ENCODE data around the gene AQP7. TPM values are rescaled to one million over a fixed set of nuclear protein-coding genes. Genes with fewer than 3 reads are reported as not detected.

The AQP7 gene
- polyA plus RNA-seq, 1 donor from 2014 or later = not detected

- Histone ChIP-seq H3K4me3 (ENCODE audit: low read length) (no peak overlapping the region), H2AFZ (ENCODE audit: low read depth, low read length) (no peak overlapping the region), H3K9me2 (ENCODE audit: insufficient read depth, low read length) (no peaks in the 10 kb centered on the region), H3K36me3 (ENCODE audit: insufficient read depth, low read length) (peaks cover 12% of the 10 kb centered on the region), H4K20me1 (ENCODE audit: insufficient read depth) (no peaks in the 10 kb centered on the region), H3K27me3 (ENCODE audit: insufficient read depth, low read depth, low read length) (no peaks in the 10 kb centered on the region), H3K79me2 (replicated peaks; ENCODE audit: insufficient read depth, low read length) (no peaks in the 10 kb centered on the region), H3K4me2 (ENCODE audit: low read length) (no peak overlapping the region), H3K27ac (ENCODE audit: low read length) (no peak overlapping the region), H3K9ac (ENCODE audit: low read length) (no peak overlapping the region), H3F3A (ENCODE audit: insufficient read depth, low read length, poor library complexity, severe bottlenecking) (no peaks in the 10 kb centered on the region), H3K9me3 (ENCODE audit: low read length) (no peaks in the 10 kb centered on the region)
- peak; percentile 80 for TF ChIP-seq CTCF (IDR thresholded peaks at IDR 0.05; ENCODE audit: poor library complexity, severe bottlenecking)
- peak; percentile 75 for TF ChIP-seq SMC3 (conservative IDR thresholded peaks at IDR 0.05; ENCODE audit: poor library complexity)
- no peak for TF ChIP-seq EZH2 (IDR thresholded peaks at IDR 0.05; ENCODE audit: borderline replicate concordance, insufficient read depth, low read length, poor library complexity, severe bottlenecking)
- TF ChIP-seq RAD21 (conservative IDR thresholded peaks at IDR 0.05) = peak; percentile 68
These were observed 27.6 kb downstream of the AQP7 start for GRCh38 chr9:33374634-33375237.

DNA sequence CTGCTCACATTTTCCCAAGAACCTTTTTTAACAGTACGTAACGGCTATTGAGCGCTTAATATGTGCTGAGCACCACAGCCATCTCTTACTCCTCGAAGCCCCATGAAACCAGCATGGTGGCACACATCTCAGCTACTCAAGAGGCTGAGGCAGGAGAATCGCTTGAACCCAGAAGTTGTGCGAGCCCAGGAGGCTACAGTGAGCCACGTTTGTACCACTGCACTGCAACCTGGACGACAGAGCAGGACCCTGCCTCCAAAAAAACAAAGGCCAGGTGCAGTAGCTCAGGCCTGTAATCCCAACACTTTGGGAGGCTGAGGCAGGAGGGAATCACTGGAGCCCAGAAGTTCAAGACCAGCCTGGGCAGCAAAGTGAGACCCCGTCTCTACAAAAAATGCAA lies 28.2 kb downstream of the AQP7 start:
- Histone ChIP-seq H3K9ac (ENCODE audit: low read length) (no peak overlapping the region), H3K9me3 (ENCODE audit: low read length) (no peaks in the 10 kb centered on the region), H3K79me2 (replicated peaks; ENCODE audit: insufficient read depth, low read length) (no peaks in the 10 kb centered on the region), H3F3A (ENCODE audit: insufficient read depth, low read length, poor library complexity, severe bottlenecking) (no peaks in the 10 kb centered on the region), H3K27me3 (ENCODE audit: insufficient read depth, low read depth, low read length) (no peaks in the 10 kb centered on the region), H4K20me1 (ENCODE audit: insufficient read depth) (no peaks in the 10 kb centered on the region), H3K27ac (ENCODE audit: low read length) (no peak overlapping the region), H2AFZ (ENCODE audit: low read depth, low read length) (no peak overlapping the region), H3K4me3 (ENCODE audit: low read length) (no peak overlapping the region), H3K36me3 (ENCODE audit: insufficient read depth, low read length) (peaks cover 12% of the 10 kb centered on the region), H3K9me2 (ENCODE audit: insufficient read depth, low read length) (no peaks in the 10 kb centered on the region), H3K4me2 (ENCODE audit: low read length) (no peak overlapping the region)
- TF ChIP-seq MXI1 (conservative IDR thresholded peaks at IDR 0.05; ENCODE audit: poor library complexity, severe bottlenecking) (no peak), EP300 (conservative IDR thresholded peaks at IDR 0.05; ENCODE audit: poor library complexity, severe bottlenecking) (no peak), SMC3 (conservative IDR thresholded peaks at IDR 0.05; ENCODE audit: poor library complexity) (no peak), RAD21 (conservative IDR thresholded peaks at IDR 0.05) (no peak), CTCF (IDR thresholded peaks at IDR 0.05; ENCODE audit: poor library complexity, severe bottlenecking) (no peak), TAF1 (IDR thresholded peaks at IDR 0.05; ENCODE audit: low read depth) (no peak), EZH2 (IDR thresholded peaks at IDR 0.05; ENCODE audit: borderline replicate concordance, insufficient read depth, low read length, poor library complexity, severe bottlenecking) (no peak), POLR2AphosphoS5 (IDR thresholded peaks at IDR 0.05) (no peak)
- TF ChIP-seq, protein P1, sequence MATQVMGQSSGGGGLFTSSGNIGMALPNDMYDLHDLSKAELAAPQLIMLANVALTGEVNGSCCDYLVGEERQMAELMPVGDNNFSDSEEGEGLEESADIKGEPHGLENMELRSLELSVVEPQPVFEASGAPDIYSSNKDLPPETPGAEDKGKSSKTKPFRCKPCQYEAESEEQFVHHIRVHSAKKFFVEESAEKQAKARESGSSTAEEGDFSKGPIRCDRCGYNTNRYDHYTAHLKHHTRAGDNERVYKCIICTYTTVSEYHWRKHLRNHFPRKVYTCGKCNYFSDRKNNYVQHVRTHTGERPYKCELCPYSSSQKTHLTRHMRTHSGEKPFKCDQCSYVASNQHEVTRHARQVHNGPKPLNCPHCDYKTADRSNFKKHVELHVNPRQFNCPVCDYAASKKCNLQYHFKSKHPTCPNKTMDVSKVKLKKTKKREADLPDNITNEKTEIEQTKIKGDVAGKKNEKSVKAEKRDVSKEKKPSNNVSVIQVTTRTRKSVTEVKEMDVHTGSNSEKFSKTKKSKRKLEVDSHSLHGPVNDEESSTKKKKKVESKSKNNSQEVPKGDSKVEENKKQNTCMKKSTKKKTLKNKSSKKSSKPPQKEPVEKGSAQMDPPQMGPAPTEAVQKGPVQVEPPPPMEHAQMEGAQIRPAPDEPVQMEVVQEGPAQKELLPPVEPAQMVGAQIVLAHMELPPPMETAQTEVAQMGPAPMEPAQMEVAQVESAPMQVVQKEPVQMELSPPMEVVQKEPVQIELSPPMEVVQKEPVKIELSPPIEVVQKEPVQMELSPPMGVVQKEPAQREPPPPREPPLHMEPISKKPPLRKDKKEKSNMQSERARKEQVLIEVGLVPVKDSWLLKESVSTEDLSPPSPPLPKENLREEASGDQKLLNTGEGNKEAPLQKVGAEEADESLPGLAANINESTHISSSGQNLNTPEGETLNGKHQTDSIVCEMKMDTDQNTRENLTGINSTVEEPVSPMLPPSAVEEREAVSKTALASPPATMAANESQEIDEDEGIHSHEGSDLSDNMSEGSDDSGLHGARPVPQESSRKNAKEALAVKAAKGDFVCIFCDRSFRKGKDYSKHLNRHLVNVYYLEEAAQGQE (IDR thresholded peaks at IDR 0.05; ENCODE audit: borderline replicate concordance) = no peak

Measured in neural cell (in vitro differentiated cells).